ENCODE measurements around the gene CRYM.

The CRYM gene

GRCh38 chr16:21242756-21243155, 35.3 kb downstream of the CRYM start:
- no peak for DNase-seq

DNA sequence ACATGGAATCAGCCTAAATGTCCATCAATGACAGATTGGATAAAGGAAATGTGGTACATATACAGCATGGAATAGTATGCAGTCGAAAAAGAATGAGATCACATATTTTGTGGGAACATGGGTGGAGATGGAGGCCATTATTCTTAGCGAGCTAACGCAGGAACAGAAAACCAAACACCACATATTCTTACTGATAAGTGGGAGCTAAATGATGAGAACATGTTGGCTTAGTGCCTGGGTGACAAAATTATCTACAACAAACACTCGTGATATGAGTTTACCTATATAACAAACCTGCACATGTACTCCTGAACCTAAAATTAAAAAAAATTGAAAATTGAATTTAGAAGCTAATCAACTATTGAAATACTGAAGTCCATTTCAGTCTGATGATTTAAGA, 38.4 kb downstream of the CRYM start:
- no peak for DNase-seq

DNA sequence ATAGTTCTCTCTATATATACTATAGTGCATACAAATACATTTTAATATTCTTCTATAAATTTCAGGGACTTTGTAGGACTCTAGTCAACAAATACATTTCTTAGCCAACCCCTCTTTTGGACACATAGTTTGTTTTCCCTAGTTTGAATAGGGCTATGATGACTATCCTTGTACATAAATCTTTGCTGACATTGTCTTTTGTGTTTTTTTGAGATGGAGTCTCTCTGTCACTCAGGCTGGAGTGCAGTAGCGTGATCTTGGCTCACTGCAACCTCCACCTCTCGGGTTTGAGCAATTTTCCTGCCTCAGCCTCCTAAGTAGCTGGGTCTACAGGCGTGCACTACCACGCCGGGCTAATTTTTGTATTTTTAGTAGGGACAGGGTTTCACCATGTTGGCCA, 41.3 kb downstream of the CRYM start:
- no peak for DNase-seq

- DNase-seq, result no peak
These were observed 42.9 kb downstream of the CRYM start for GRCh38 chr16:21235199-21235585.

- no peak for DNase-seq
These were observed 44.5 kb downstream of the CRYM start, which contains the start of gene ANKS4B for GRCh38 chr16:21233521-21234150. Gene ANKS4B (plus strand): TSS chr16:21233699. CDS start chr16:21233738, 39 bp downstream.

DNA sequence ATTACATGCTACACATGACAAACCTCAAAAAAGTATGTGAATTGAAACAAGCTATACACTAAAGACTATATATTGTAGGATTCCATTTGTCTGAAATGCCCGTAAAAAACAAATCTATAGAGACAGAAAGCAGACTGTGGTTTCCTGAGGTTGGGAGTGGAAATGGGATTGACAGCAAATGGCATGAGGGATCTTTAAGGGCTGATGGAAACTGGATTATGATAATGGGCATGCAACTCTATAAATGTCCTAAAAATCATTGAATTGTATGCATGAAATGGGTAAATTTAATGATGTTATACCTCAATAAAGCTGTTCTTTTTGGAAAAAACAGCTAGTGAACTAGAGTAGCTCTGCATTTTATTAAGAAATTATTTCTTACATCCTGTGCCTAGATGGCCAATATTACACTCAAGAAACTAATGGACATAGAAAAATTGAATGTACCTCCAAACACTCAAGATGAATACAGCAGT, 45.0 kb downstream of the CRYM start:
- DNase-seq, result no peak

DNA sequence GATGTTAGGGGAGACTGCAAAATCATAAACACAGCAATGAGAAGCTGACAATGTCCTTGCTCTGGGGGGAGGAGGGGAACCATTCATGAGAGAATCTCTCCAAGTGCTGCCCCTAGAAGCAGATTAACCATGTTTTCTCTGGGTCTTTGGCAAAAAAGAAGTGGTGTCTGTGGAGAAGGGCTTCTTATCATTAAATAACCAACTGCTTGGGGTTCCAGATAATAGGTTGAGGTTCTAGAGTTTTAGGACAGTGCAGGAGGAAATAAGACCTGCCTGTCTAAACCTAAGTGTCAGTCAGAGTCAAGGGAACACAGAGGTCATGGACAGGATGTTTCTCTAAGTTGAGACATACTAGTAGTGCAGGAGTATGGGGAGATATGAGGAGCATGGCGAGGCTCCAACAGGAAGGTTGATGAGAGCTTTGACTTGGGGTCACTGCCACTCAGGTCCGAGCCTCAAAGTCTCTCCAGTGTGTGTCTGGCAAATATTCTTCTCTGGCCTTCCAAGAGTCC, 49.7 kb downstream of the CRYM start:
- DNase-seq, result no peak

DNA sequence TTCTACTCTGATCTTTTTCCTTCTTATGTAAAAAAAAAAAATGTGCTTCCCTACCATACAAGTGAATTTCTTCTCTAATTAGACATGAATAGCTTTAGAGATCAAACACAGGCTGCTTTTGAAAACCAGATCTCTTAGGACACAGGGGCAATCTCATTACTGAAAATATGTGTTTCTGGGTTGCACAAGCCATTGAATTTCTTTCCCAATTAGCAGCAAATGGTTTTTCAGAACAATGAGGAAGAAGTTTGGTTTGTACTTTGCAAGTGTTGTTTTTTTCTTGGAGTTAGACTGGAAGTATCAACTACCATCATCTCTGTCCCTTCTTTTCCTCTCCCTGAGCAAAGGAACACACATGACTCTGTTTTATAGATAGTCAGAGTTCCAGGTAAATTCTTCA, 50.2 kb downstream of the CRYM start:
- DNase-seq, result no peak

DNA sequence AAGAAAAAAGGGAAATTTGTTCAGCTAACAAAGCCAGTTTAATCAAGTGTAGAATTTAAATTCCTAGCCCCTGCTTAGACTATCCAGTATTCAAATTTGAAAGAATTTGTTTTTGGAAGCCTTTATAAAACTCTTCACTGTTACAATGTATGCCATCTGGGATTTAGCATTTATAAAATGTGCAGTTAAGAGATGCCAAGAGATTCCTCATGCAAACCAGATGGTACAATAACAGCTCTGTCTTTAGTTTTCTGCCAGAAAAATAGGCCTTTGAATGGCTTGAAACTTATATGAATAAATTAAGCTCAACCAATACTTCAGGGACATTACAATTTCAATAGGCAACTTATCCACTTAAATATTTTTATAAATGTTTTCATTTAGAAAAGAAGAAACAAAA, 51.3 kb downstream of the CRYM start:
- DNase-seq, result no peak

- DNase-seq, result no peak
These were observed 53.3 kb downstream of the CRYM start for GRCh38 chr16:21224800-21225199.

GRCh38 chr16:21223787-21224186, 54.3 kb downstream of the CRYM start:
- no peak for DNase-seq

- no peak for DNase-seq
These were observed 55.4 kb downstream of the CRYM start for GRCh38 chr16:21222495-21223337.

GRCh38 chr16:21219551-21219950, 58.5 kb downstream of the CRYM start:
- DNase-seq, result no peak

DNA sequence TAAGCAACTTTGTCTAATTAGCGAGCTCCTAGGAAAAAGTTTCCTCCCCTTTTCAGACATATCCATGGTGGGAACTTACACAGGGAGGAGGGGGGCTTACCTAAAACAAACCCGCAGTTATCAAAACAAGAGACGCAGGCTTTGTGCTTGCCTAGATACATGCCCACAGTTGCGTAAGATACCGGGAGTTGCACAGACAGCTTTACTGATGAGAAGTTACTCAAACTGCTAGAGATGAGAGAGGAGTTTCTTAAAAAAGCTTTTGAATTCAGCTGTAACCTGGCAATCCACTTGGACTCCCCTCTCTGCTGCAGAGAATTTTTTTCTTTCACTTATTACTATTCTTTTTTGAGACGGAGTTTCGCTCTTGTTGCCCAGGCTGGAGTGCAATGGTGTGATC, 59.9 kb downstream of the CRYM start:
- no peak for DNase-seq

DNA sequence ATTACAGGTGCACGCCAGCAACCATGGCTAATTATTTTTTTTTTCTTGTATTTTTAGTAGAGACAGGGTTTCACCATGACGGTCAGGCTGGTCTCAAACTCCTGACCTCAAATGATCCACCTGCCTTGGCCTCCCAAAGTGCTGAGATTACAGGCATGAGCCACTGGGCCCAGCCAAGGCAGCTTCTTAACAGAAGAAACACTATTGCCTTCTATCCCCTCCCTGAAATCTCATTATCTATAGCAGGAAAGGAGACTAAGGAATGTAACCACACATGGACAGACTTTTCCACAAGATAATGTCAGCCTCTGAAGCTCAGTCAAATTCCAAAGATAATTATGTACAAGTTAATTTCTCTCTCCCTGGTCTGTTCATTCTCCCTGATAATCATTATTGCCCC, 61.0 kb downstream of the CRYM start:
- no peak for DNase-seq

GRCh38 chr16:21214086-21214485, 64.0 kb downstream of the CRYM start:
- DNase-seq, result no peak

DNA sequence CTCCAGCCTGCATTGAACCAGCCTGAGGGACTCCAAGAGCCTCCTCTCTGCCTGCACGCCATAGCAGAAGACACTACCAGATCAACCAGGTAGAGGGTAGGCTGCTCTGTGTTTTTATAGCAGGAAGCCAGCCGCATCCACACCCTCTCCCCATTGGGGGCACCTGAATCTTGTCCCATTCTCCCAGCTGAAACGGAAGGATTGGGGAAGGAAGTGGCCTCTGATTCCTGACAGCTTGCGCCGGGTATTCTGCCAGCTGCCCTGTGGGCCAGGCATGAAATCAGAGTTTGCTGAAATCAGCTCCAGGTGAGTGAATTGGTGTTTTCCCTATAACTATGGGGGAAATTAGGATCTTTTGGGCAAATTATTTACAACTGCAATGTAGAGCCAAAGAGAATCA, 66.6 kb downstream of the CRYM start, which contains the start of gene ZP2:
ZP2 (minus strand) TSS at position 89 of the 400 bp plus-strand sequence; CDS start at position 62, 27 bp downstream.
- no peak for DNase-seq

Measured in stimulated activated naive CD4-positive, alpha-beta T cell treated with Interleukin-2 at 50 U/mL for 16 hours (primary cell).